Left lung (tissue), 10 donors: ENCODE measurements around the gene SCAMP5. TPM values are rescaled to one million over a fixed set of nuclear protein-coding genes. Genes with fewer than 3 reads are reported as not detected.

ENCODE experiments used
- ATAC-seq: fragments of 200-7000 bp; cut with Tn5 transposase; one replicate; pipeline ENCODE4 v1.9.1; 2020; ENCODE audit warnings: moderate library complexity
- DNase-seq, 4 donors: peaks; one replicate each; pipeline ENCODE4 v3.0.0-alpha.2; 2013 to 2020
- H3K27ac ChIP-seq, 2 donors: fragments of 200-600 bp; sonication (generic) in 1 of 2; one replicate each; pipeline versions ENCODE4 v1.5.0 to v1.8.0; 2020 to 2021
- H3K27me3 ChIP-seq, 2 donors: fragments of 200-600 bp; sonication (generic) in 1 of 2; one replicate each; pipeline versions ENCODE4 v1.5.0 to v1.8.0; 2020 to 2021
- H3K36me3 ChIP-seq, 2 donors: fragments of 200-600 bp; sonication (generic) in 1 of 2; one replicate each; pipeline versions ENCODE4 v1.5.0 to v1.8.0; 2020 to 2021
- H3K4me1 ChIP-seq, 2 donors: fragments of 200-600 bp; one replicate each; pipeline ENCODE4 v1.8.0; 2021
- H3K4me3 ChIP-seq, 2 donors: fragments of 200-600 bp; sonication (generic) in 1 of 2; one replicate each; pipeline versions ENCODE4 v1.5.0 to v1.8.0; 2020 to 2021; ENCODE audit warnings: mild to moderate bottlenecking in 1 of 2
- H3K9me3 ChIP-seq, 2 donors: fragments of 200-600 bp; sonication (generic) in 1 of 2; one replicate each; pipeline versions ENCODE4 v1.5.0 to v1.8.0; 2020 to 2021
- intact Hi-C, 2 donors: fragments of 100-400 bp; cut with DNase I; formaldehyde crosslinking; loops; one replicate each; pipeline versions ENCODE4 v1.11.2 to v1.14.2; 2022
- polyA plus RNA-seq, 6 donors: library from polyadenylated mRNA; unstranded; fragments of 120-200 nt; gene quantifications; one replicate each; pipeline ENCODE4 v1.2.1, GENCODE V29; 2013; ENCODE audit not compliant: insufficient read length in 6 of 6
- total RNA-seq, 2 donors: library from RNA; stranded (reverse); fragmentation: NEBNext Ultra II Directional; extraction: Animal tissue kit (Norgen Biotek cat#: 25700); gene quantifications; one replicate each; pipeline ENCODE4 v1.2.1, GENCODE V29; 2021
- TF ChIP-seq, protein P1 (sequence below), 2 donors: fragments of 200-600 bp; sonication (generic) in 1 of 2; IDR thresholded peaks; one replicate each; pipeline versions ENCODE4 v1.5.0 to v1.8.0; 2021; ENCODE audit warnings: antibody characterized with exemption in 2 of 2
- donor health status: DM: no; HTN: yes; CAD: no.
- donor health status: DM: no; HTN: no; CAD: no.

Gene SCAMP5
- total and polyA plus RNA-seq, 8 donors: 1.9 to 31.3 (median 13.8) TPM

DNA sequence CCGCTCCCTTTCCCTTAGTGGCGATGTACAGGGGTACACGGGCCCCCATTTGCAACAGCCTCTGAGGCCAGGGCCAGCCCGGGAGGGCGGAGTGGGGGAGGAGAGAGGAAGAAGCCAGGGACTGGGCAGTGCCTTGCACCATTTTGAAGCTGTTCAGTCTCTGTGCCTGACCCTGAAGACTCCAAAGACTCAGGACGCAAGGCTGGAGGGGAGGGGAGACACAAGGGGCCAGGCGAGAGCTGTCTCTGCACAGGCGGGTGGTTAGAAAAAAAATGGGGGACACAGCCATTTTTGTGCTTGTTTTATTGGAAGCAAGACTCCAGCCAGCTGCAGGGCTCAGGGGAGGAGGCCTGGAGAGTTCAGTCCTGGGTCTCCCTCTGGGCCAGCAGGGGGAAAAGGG lies 40.3 kb upstream of the SCAMP5 start:
- no peak overlapping the region for H3K27ac ChIP-seq
- TF ChIP-seq, protein P1, sequence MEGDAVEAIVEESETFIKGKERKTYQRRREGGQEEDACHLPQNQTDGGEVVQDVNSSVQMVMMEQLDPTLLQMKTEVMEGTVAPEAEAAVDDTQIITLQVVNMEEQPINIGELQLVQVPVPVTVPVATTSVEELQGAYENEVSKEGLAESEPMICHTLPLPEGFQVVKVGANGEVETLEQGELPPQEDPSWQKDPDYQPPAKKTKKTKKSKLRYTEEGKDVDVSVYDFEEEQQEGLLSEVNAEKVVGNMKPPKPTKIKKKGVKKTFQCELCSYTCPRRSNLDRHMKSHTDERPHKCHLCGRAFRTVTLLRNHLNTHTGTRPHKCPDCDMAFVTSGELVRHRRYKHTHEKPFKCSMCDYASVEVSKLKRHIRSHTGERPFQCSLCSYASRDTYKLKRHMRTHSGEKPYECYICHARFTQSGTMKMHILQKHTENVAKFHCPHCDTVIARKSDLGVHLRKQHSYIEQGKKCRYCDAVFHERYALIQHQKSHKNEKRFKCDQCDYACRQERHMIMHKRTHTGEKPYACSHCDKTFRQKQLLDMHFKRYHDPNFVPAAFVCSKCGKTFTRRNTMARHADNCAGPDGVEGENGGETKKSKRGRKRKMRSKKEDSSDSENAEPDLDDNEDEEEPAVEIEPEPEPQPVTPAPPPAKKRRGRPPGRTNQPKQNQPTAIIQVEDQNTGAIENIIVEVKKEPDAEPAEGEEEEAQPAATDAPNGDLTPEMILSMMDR (IDR thresholded peaks at IDR 0.05): no peak
- no peaks in the 10 kb centered on the region for H3K36me3 ChIP-seq
- no peaks in the 10 kb centered on the region for H3K9me3 ChIP-seq
- DNase-seq: no peak
- peak overlapping the region in 1 of 2 donors; percentile 59 for H3K4me3 ChIP-seq
- intact Hi-C loops: loop anchor here in 1 of 2 donors (10.0 kb wide), 1 partner anchor 320 kb away; no protein-coding TSS in a partner anchor
- peaks cover 19 to 53% of the 10 kb centered on the region in 2 donors for H3K4me1 ChIP-seq
- ATAC-seq: no peak
- H3K27me3 ChIP-seq: peaks cover 0 to 51% of the 10 kb centered on the region in 2 donors

DNA sequence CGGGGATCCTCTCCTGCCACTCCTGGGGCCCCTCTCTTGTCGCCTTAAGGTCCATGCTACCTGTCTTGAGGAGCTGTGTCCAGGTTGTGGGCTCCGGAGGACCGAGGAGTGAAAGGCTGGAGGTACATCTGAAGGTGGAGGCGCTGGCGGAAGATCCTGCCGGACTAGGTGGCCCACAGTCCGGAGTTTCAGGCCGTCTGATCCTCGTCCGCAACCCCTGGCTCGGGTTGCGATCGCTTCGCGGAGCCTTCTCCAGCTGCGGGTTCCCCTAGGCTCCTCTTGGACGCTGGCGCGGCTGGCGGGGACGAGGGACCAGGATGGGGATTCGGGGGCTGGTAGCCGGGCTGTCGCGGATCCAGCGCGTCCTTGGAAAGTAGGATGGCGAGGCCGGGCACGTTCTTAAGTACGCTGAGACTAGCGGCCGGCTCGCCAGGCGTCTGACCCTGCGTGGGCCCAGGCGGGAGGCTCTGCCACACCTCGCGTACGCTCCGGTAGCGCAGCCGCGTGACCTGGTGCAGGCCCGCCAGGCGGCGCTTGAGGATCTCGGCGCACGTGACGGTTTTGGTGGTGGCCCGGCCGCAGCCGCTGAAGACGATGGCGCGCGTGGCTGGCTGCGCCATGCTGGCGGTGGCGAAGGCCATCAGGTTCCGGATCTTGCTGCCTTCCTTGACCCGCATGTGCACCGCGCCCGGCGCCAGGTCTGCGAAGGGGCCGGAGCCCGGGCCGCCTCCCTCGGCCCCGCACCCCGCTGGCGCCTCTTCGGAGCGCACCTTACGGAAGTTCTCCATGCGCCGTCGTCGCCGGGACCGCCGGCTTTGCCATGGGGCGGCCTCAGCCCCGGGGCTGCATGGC lies 39.3 kb upstream of the SCAMP5 start:
- intact Hi-C loops: loop anchor here in 1 of 2 donors (10.0 kb wide), 1 partner anchor 321 kb away; no protein-coding TSS in a partner anchor
- Histone ChIP-seq H3K36me3 (no peaks in the 10 kb centered on the region), H3K4me3 (peak overlapping the region; percentile 57 to 59), H3K27me3 (peaks cover 0 to 61% of the 10 kb centered on the region in 2 donors), H3K4me1 (peaks cover 19 to 53% of the 10 kb centered on the region in 2 donors), H3K9me3 (no peaks in the 10 kb centered on the region), H3K27ac (peak overlapping the region; percentile 77 to 90)
- TF ChIP-seq, protein P1 (IDR thresholded peaks at IDR 0.05): peak; percentile 21 to 33
- ATAC-seq (peak; percentile 66), DNase-seq (peak; percentile 62 to 94 (median 84))

DNA sequence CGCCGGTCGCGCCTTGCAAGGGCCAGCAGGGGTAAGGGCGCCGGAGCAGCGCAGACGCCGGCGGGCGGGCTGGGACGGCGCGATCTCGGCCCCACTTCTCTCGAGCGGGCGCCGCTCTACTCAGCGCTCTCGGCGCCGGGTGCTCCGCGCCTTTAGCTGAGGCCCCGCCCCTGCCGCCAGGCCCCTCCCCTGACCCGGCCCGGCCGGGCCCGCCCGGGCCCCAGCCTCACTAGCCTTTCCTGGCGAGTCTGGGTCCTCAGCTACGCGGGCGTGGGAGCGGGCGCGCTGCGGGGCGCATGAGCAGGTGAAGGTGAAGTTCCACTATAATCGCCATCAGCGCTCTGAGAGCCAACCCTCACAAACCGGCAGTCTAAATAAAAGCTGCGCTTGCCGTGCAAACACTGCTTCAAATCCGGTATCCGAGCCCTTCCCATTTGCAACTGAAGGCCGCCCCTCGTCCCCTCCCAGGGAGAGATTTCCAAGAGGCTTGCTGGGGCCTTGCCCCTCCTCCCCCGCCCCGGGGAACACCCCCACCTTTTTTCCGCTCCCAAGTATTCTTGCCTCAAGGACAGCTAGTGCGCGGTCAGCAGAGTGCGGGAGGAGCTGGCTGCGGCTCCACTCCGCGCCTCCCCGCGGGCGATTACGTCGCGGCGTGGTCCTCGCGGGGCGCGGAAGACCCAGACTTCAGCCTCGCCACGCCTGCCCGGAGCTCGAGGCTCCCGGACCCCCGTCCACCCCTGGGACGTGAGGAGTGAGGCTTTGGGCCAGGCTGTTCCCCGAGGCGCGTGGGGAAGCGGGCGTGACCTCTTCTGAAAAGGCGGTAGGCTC lies 38.5 kb upstream of the SCAMP5 start, which contains the start of gene RPP25:
RPP25 (minus strand) TSS at position 125 of the 828 bp plus-strand sequence. CDS start 189 bp downstream, outside the sequence.
- TF ChIP-seq, protein P1 (IDR thresholded peaks at IDR 0.05): no peak
- no peaks in the 10 kb centered on the region for H3K36me3 ChIP-seq
- peak; percentile 77 to 97 (median 85) for DNase-seq
- peaks cover 0 to 68% of the 10 kb centered on the region in 2 donors for H3K27me3 ChIP-seq
- peak; percentile 91 for ATAC-seq
- peak within 1 kb of the TSS; percentile 57 to 59 for H3K4me3 ChIP-seq
- peaks cover 19 to 53% of the 10 kb centered on the region in 2 donors for H3K4me1 ChIP-seq
- peak within 1 kb of the TSS; percentile 77 to 90 for H3K27ac ChIP-seq
- intact Hi-C loops: loop anchor here in 1 of 2 donors (10.0 kb wide), 1 partner anchor 322 kb away; no protein-coding TSS in a partner anchor
- no peaks in the 10 kb centered on the region for H3K9me3 ChIP-seq

DNA sequence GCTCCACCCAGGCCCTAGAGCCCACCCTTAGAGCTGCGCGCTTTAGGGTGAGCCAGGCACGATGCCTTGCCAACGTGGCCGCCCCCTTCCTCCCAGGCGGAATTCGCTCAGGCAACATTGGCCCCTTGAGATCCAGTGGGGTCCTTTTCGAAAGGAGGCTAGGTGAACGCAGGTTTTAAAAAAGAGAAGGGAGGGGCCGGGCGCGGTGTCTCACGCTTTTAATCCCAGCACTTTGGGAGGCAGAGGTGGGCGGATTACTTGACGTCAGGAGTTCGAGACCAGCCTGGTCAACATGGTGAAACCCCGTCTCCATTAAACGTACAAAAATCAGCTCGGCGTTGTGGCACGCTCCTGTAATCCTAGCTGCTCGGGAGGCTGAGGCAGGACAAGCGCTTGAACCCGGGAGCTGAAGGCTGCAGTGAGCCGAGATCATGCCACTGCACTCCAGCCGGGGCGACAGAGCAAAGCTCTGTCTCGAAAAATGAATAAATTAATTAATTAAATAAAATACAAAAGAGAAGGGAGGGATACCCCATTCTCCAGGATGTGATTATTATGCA lies 37.8 kb upstream of the SCAMP5 start:
- Histone ChIP-seq H3K4me1 (peaks cover 19 to 53% of the 10 kb centered on the region in 2 donors), H3K27ac (peak overlapping the region; percentile 77 to 90), H3K27me3 (peaks cover 0 to 68% of the 10 kb centered on the region in 2 donors), H3K36me3 (no peaks in the 10 kb centered on the region), H3K9me3 (no peaks in the 10 kb centered on the region), H3K4me3 (peak overlapping the region; percentile 57 to 59)
- intact Hi-C loops: loop anchor here in 1 of 2 donors (10.0 kb wide), 1 partner anchor 323 kb away; no protein-coding TSS in a partner anchor
- ATAC-seq (no peak), DNase-seq (no peak)
- TF ChIP-seq, protein P1 (IDR thresholded peaks at IDR 0.05): no peak
